ENCODE results near the gene KRTAP10-12. TPM values are rescaled to one million over a fixed set of nuclear protein-coding genes. Genes with fewer than 3 reads are reported as not detected.

The KRTAP10-12 gene
- total RNA-seq, 1 donor from 2014 or later: not detected

DNA sequence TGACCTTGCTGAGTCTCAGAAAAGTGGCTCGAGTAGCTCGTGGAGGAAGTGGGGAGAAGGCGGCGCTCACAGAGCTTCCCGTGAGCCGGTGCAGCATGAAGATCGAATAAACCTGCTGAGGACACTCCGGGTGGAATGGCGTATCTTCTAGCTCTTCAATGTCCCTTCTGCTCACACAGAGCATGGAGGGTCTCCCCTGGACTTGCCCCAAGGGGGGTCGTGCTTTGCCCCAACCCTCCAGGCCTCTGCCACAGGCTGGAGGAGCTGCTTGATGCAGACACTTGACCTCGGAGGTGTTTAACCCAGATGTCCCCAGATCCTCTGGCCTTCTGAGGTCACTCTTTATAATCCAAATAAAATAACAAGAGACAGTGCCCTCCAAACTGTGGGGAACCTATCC, 2.2 kb upstream of the KRTAP10-12 start:
- DNase-seq (ENCODE audit: missing footprints): no peak
- intact Hi-C loops (cut with DNase I): no loop called here
- no peak for ATAC-seq

DNA sequence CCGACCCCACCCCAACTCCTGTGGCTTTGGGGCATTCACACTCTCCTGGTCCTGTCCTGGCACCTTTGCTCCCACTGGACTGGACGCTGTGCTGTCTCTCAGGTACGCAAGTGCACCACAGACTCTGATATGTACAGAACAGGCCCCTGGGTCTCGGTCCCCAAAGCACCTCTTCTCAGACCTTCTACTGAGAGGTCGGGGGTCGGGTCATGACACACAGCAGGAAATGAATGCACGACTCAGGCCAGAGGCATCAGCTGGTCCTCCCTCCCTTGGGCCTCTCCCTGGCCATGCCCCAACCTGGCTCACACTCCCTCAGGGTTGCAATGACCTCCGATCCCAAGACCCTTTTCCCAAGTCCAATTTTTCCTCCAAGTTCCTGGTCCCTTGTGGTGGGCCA, 1.8 kb upstream of the KRTAP10-12 start:
- intact Hi-C loops (cut with DNase I): no loop called here
- DNase-seq (ENCODE audit: missing footprints) (no peak), ATAC-seq (no peak)

- intact Hi-C loops (cut with DNase I): no loop called here
- no peak for DNase-seq (ENCODE audit: missing footprints)
- ATAC-seq: no peak
Measured at GRCh38 chr21:44695641-44696040, 1.3 kb upstream of the KRTAP10-12 start.

GRCh38 chr21:44696572-44696971, 400 bp upstream of the KRTAP10-12 start:
- DNase-seq (ENCODE audit: missing footprints) (no peak), ATAC-seq (no peak)
- intact Hi-C loops (cut with DNase I): no loop called here

GRCh38 chr21:44697811-44698734, 1.1 kb downstream of the KRTAP10-12 start:
- no peak for ATAC-seq
- DNase-seq (ENCODE audit: missing footprints): peak; percentile 56
- intact Hi-C loops (cut with DNase I): no loop called here

DNA sequence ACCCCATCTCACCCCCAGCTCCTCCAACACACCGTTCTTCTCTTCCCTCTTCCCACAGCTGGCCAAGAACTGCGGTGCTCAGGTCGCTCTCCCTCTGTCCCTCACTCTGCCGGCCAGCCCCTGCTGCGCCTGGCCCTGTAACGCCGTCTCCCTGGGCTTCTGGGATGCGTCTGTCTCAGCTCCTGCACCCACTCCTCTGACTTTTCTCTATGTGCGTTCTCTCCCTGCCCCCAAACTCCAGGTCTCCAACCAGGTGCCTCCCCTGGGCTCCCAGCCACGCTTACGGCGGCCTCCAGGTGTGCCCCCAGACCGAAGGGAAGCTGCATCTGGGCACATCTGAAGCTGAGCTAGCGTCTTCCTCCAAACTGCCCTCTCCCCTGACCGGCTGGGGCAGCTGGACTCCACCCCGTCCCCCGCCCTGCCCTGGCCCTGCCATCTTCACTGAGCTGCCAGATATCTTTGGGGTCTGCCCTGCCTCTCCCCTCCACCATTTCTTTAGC, 2.6 kb downstream of the KRTAP10-12 start:
- DNase-seq (ENCODE audit: missing footprints) (peak; percentile 40), ATAC-seq (no peak)
- intact Hi-C loops (cut with DNase I): no loop called here

DNA sequence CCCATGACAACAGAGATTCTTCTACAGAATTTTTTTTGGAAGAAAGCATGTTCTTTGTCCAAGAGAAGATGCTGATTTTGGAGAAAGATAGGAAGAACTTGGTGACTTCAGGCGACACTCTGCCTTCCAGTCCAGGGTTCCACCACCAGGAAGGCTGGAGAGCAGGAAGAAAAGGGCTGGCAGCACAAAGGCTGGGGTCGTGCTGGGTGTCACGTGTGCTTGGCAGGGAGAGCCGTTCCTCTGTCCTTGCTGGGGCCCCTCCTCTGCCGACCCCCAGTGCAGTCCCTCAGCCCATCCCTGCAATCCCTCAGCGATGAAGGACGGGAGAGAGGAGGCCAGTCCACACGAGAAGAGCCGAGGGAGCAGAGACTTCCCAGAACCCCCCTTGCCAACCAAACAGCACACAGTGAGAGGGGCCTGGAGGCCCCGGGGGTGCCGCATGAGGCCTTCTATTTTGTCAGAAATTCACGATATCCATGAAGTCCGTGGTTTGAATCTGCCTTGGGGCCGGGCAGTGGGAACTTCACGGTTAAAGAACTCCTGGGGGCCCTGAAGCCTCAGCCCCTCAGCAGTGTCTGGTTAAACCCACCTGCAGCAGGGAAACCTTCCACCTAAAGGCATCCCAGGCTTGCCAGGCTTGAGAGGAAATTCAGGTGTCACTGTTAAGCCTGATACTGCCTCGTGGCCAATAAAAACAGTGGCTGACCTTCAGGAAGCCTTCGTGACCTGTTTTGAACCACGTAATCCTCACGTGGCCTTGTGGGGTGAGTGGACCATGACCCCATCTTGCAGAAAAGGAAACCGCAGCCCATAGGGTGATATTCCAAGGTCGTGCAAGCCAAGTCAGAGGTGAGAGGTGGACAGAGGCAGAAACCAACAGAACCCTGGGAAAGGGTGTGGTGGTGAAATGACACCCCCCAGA, 3.4 kb downstream of the KRTAP10-12 start:
- DNase-seq (ENCODE audit: missing footprints) (no peak), ATAC-seq (no peak)
- intact Hi-C loops (cut with DNase I): no loop called here

GRCh38 chr21:44701023-44701400, 4.0 kb downstream of the KRTAP10-12 start:
- no peak for ATAC-seq
- DNase-seq (ENCODE audit: missing footprints): no peak
- intact Hi-C loops (cut with DNase I): no loop called here

DNA sequence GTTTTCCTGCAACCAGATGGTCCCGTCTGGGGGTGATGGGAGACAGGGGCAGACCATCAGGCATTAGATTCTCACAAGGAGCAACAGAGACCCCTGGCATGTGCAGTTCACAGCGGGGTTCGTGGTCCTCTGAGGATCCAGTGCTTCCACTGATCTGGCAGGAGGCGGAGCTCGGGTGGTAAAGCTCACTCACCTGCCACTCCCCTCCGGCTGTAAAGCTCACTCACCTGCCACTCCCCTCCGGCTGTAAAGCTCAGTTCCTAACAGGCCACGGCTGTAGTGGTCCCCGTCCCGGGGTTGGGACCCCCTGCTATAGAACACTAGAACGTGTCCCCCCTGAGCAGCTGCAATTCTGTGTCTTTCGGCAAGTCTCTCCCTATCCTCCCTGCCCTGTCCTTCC, 4.6 kb downstream of the KRTAP10-12 start:
- no peak for ATAC-seq
- intact Hi-C loops (cut with DNase I): no loop called here
- no peak for DNase-seq (ENCODE audit: missing footprints)

DNA sequence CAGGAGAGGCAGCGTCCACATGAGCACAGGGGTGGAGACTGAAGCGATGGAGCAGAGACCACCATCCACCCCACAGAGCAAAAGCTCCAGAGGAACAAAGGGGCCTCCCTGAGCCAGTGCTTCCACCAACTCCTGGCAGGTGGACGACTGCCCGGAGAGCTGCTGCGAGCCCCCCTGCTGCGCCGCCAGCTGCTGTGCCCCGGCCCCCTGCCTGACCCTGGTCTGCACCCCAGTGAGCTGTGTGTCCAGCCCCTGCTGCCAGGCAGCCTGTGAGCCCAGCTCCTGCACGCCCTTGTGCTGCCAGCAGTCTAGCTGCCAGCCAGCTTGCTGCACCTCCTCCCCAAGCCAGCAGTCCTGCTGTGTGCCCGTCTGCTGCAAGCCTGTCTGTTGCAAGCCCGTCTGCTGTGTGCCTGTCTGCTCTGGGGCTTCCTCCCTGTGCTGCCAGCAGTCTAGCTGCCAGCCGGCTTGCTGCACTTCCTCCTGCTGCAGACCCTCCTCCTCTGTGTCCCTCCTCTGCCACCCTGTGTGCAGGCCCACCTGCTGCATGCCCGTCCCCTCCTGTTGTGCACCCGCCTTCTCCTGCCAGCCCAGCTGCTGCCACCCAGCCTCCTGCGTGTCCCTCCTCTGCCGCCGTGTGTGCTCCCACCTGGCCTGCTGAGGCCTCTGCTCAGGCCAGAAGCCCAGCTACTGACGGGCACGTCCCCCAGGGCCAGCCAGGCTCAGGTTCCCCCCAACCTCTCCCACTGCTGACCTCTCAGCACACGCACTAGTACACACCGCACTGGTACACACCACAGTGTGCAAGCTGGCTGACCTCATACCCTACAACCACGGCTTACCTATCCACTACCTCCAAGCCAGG, 5.4 kb downstream of the KRTAP10-12 start:
- no peak for ATAC-seq
- intact Hi-C loops (cut with DNase I): no loop called here

GRCh38 chr21:44702973-44703730, 6.2 kb downstream of the KRTAP10-12 start:
- intact Hi-C loops (cut with DNase I): no loop called here

More for the DNA sequence above, 5.4 kb downstream of the KRTAP10-12 start:
- DNase-seq (ENCODE audit: missing footprints): peak; percentile 64

DNA sequence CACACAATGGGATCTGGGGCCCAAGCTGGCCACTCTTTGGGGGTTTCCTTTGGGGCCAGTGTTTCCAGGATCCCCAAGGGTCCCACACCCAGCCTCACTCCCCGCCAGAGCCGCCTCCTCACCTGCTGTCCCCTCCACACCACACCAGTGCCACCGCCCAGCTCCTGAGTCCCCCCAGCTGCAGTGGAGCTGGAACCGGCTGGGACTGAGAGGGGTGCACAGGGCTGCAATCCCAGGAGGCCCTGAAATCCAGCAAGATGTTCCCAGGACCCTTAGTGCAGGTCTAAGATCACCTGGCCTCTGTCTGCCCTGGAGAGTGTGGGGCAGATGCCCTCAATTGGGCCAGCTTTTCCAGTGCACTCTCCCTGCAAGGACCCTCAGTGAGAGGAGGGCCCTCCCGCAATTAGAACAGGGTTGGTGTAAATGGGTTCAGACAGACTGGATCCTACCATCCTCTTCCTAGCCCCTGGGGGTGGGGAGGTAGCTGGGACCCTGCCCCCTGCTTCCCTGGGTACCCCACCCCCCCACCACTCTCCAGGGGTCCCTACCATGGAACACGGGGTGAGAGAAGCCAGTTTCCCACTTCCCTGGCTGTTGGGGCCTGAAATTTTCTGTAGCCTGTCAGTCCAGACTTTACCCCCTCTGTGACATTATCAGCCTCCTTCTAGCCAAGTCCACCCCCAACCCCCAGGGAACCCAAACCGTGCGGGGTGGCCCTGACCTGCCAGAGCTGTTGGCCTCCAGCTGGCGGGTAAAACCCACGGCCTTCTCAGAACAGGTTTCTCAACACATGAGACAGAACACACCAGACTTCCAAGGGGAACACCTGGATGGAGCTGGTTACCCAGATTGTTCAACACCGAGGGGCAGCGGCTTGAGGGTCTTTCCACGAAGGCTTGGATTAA, 7.0 kb downstream of the KRTAP10-12 start:
- intact Hi-C loops (cut with DNase I): no loop called here
- ATAC-seq: no peak
- DNase-seq (ENCODE audit: missing footprints): peak; percentile 58

More at GRCh38 chr21:44702973-44703730, 6.2 kb downstream of the KRTAP10-12 start:
- peak; percentile 50 for DNase-seq (ENCODE audit: missing footprints)
- no peak for ATAC-seq

DNA sequence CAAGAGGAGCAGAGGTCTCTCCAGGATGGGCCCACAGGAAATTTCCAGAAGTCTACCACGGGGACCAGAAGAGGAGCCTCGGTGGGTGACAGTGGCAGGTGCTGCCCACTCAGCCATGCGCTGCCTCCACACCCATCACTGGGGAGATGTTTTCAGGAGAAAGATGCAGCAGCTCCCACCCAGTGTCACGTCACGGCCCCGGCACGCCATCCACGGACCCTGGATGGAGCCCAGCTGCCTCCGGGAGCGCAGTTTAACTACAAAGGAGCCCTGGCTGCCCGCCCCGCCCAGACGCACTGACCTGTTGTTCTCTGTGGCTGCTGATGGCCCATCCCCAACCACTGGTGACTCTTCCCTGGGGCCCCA, 7.6 kb downstream of the KRTAP10-12 start:
- no peak for DNase-seq (ENCODE audit: missing footprints)
- intact Hi-C loops (cut with DNase I): no loop called here
- no peak for ATAC-seq

- ATAC-seq (no peak), DNase-seq (ENCODE audit: missing footprints) (no peak)
- intact Hi-C loops (cut with DNase I): no loop called here
Measured at GRCh38 chr21:44706026-44706705, 9.2 kb downstream of the KRTAP10-12 start.

DNA sequence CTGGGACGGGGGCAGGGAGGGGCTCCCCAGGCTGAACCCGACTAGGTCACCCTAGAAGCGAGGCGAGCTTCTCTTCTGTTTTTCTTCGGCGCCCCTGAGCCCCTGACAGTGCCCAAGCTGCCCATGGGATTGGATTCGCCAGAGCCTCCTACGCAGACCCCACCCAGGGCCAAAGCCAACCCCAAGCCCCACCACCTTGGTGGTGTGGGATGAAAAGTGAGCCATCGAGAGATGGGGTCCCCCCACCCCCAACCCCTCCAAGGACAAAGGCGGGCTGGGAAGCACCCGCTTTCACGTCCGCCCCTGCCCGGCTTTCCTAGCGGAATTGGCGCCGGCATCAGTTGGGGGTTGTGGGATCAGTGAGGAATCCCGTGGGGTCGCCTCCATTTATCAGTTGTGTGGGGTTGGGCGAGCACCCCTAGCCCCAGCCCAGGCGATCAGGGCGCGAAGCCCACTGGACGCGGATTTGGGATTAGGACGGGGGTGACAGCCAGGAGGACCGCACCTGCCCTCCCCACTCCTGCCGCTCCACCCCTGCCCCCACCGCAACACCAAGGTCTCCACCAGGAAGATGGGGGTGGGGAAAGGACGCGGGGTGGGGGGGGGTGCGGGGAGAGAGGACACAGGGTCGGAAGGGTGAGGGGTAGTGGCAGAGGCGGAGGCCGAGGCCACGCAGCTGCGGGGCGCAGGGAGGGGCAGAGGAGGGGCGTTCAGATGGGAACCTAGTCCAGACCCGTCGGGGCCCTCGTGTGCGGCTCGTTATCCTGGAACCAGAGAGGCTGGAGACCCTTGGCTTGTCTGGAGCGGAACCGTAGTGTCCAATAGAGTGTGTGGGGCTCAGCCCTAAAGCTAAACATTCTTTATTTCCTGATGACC, 10.0 kb downstream of the KRTAP10-12 start:
- intact Hi-C loops (cut with DNase I): no loop called here

More for the DNA sequence above, 10.0 kb downstream of the KRTAP10-12 start:
- no peak for ATAC-seq
- peak; percentile 45 for DNase-seq (ENCODE audit: missing footprints)

Data from Right ventricle myocardium inferior (tissue), 1 donor.